Liver (tissue), 3 donors: ENCODE measurements around the gene TMEM117.

Source experiments
- EGR1 ChIP-seq, 2 donors: IDR thresholded peaks; 2 replicates each; pipeline ENCODE4 v1.6.1; 2016 to 2018; ENCODE audit warnings: antibody characterized with exemption in 2 of 2, low read depth in 2 of 2
- JUND ChIP-seq, 2 donors: IDR thresholded peaks; 2 replicates each; pipeline ENCODE4 v1.6.1; 2016; ENCODE audit warnings: antibody characterized with exemption in 2 of 2
- TAF1 ChIP-seq: conservative IDR thresholded peaks from 2 replicates; pipeline ENCODE4 v1.6.1; 2016; ENCODE audit warnings: antibody characterized with exemption, mild to moderate bottlenecking
- TF ChIP-seq, protein P1 (sequence below): IDR thresholded peaks from 2 replicates; pipeline ENCODE4 v1.6.1; 2016; ENCODE audit warnings: antibody characterized with exemption
- TF ChIP-seq, protein P2 (sequence below): fragments of 150-350 bp; IDR thresholded peaks from 2 replicates; pipeline ENCODE4 v1.5.1; 2017; ENCODE audit warnings: improper control_type of control experiment, low read depth, low read length; ENCODE audit not compliant: missing input control
- TF ChIP-seq, protein P3 (sequence below): IDR thresholded peaks from 2 replicates; pipeline ENCODE4 v1.6.1; 2016; ENCODE audit warnings: antibody characterized with exemption, mild to moderate bottlenecking
- donor health status: healthy.
- donor health status: healthy.

DNA sequence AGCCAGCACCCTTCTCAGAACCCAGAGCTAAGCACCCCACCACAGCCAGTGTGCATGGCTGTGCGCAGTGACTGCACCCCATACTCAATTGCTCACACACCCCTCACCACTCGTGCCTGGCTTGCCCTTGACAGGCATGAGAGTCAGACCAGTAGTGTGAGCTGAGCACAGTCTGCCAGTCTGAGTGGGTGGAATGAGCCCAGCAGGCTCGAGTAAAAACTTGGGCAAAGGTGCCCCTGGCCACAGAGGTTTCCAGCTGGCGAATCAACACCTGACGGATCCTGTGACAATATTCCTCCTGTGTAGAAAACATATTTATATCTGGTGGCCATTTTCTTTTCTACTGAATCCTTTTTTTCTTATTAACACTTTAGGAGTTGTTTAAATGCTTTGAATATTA lies 202.5 kb downstream of the TMEM117 start:
- TF ChIP-seq, protein P1, sequence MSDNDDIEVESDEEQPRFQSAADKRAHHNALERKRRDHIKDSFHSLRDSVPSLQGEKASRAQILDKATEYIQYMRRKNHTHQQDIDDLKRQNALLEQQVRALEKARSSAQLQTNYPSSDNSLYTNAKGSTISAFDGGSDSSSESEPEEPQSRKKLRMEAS: no peak
- TF ChIP-seq TAF1 (no peak), EGR1 (IDR thresholded peaks at IDR 0.05; ENCODE audit: low read depth in 2 of 2) (no peak), JUND (IDR thresholded peaks at IDR 0.05) (no peak)
- TF ChIP-seq, protein P2, sequence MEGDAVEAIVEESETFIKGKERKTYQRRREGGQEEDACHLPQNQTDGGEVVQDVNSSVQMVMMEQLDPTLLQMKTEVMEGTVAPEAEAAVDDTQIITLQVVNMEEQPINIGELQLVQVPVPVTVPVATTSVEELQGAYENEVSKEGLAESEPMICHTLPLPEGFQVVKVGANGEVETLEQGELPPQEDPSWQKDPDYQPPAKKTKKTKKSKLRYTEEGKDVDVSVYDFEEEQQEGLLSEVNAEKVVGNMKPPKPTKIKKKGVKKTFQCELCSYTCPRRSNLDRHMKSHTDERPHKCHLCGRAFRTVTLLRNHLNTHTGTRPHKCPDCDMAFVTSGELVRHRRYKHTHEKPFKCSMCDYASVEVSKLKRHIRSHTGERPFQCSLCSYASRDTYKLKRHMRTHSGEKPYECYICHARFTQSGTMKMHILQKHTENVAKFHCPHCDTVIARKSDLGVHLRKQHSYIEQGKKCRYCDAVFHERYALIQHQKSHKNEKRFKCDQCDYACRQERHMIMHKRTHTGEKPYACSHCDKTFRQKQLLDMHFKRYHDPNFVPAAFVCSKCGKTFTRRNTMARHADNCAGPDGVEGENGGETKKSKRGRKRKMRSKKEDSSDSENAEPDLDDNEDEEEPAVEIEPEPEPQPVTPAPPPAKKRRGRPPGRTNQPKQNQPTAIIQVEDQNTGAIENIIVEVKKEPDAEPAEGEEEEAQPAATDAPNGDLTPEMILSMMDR: no peak
- TF ChIP-seq, protein P3, sequence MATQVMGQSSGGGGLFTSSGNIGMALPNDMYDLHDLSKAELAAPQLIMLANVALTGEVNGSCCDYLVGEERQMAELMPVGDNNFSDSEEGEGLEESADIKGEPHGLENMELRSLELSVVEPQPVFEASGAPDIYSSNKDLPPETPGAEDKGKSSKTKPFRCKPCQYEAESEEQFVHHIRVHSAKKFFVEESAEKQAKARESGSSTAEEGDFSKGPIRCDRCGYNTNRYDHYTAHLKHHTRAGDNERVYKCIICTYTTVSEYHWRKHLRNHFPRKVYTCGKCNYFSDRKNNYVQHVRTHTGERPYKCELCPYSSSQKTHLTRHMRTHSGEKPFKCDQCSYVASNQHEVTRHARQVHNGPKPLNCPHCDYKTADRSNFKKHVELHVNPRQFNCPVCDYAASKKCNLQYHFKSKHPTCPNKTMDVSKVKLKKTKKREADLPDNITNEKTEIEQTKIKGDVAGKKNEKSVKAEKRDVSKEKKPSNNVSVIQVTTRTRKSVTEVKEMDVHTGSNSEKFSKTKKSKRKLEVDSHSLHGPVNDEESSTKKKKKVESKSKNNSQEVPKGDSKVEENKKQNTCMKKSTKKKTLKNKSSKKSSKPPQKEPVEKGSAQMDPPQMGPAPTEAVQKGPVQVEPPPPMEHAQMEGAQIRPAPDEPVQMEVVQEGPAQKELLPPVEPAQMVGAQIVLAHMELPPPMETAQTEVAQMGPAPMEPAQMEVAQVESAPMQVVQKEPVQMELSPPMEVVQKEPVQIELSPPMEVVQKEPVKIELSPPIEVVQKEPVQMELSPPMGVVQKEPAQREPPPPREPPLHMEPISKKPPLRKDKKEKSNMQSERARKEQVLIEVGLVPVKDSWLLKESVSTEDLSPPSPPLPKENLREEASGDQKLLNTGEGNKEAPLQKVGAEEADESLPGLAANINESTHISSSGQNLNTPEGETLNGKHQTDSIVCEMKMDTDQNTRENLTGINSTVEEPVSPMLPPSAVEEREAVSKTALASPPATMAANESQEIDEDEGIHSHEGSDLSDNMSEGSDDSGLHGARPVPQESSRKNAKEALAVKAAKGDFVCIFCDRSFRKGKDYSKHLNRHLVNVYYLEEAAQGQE: no peak
